ENCODE data around the gene CD33.

CD33 gene

DNA sequence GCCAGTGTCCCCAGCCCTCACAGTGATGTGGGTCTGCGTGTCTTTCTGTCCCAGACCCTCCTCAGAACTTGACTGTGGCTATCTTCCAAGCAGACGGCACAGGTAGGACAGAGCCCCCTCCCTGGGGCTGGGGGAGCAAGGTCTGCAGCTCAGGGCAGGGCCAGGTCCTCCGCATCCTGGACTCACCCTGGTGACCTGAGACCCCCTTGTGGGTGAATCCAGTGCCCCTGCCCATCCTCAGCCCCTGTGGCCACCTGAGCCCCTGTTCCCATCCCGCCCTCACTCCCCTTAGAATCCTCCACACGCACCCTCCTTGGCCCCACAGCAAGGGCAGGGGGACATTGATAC lies 39.0 kb upstream of the CD33 start:
- H3K4me1 ChIP-seq (ENCODE audit: control extremely low read depth in 1 of 4, control insufficient read depth in 4 of 4, insufficient read depth in 4 of 4, low read length in 3 of 4): peaks cover 0 to 47% (median 36%) of the 10 kb centered on the region in 4 experiments
- H3K27ac ChIP-seq (ENCODE audit: insufficient read depth in 1 of 2, low read depth in 1 of 2, low read length in 2 of 2, poor library complexity in 1 of 2, severe bottlenecking in 2 of 2): no peak overlapping the region
- no peaks in the 10 kb centered on the region for H3K36me3 ChIP-seq (ENCODE audit: control insufficient read depth in 4 of 4, insufficient read depth in 4 of 4, low read length in 3 of 4)
- 97% methylated on average over 3 of the region's 5 CpGs for WGBS (ENCODE audit: insufficient coverage)
- H3K9me3 ChIP-seq (ENCODE audit: control extremely low read depth in 1 of 5, control insufficient read depth in 4 of 5, insufficient read depth in 2 of 5, low read depth in 1 of 5, low read length in 4 of 5): no peaks in the 10 kb centered on the region
- ChIA-PET POLR2A (no interaction called here), CTCF (interaction anchor here (1.4 to 2.5 kb wide), 2 partner anchors 27 to 40 kb away, joined by 4 to 11 read pairs; partner anchors contain the start of gene CD33)
- DNase-seq: no peak
- H3K27me3 ChIP-seq (replicated peaks in 2 of 5; ENCODE audit: control insufficient read depth in 4 of 5, insufficient read depth in 5 of 5, low read length in 4 of 5): no peaks in the 10 kb centered on the region
- H3K4me3 ChIP-seq (ENCODE audit: control insufficient read depth in 1 of 7, extremely low read depth in 1 of 7, insufficient read depth in 4 of 7, low read depth in 2 of 7, low read length in 6 of 7): no peak overlapping the region

DNA sequence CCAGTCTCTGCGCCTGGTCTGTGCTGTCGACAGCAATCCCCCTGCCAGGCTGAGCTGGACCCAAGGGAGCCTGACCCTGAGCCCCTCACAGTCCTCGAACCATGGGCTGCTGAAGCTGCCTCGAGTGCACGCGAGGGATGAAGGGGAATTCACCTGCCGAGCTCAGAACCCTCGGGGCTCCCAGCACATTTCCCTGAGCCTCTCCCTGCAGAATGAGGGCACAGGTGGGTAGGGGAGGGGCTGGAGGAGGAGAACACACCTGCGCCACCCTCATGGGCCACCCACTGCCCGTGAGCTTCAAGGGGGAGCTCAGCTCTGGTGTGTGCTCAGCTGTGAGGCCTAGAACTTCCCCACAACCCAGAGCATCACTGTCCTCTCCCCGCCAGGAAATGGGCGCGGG lies 38.6 kb upstream of the CD33 start:
- H3K4me1 ChIP-seq (ENCODE audit: control extremely low read depth in 1 of 4, control insufficient read depth in 4 of 4, insufficient read depth in 4 of 4, low read length in 3 of 4): peaks cover 0 to 45% (median 35%) of the 10 kb centered on the region in 4 experiments
- CTCF ChIA-PET: interaction anchor here (0.8 to 2.5 kb wide), 3 partner anchors 27 to 52 kb away, joined by 3 to 11 read pairs (median 4); partner anchors contain the start of gene CD33
- POLR2A ChIA-PET: no interaction called here
- H3K36me3 ChIP-seq (ENCODE audit: control insufficient read depth in 4 of 4, insufficient read depth in 4 of 4, low read length in 3 of 4): no peaks in the 10 kb centered on the region
- no peak for DNase-seq
- H3K9me3 ChIP-seq (ENCODE audit: control extremely low read depth in 1 of 5, control insufficient read depth in 4 of 5, insufficient read depth in 2 of 5, low read depth in 1 of 5, low read length in 4 of 5): no peaks in the 10 kb centered on the region
- WGBS (ENCODE audit: insufficient coverage): 93% methylated on average over 8 of the region's 13 CpGs
- H3K27me3 ChIP-seq (replicated peaks in 2 of 5; ENCODE audit: control insufficient read depth in 4 of 5, insufficient read depth in 5 of 5, low read length in 4 of 5): no peaks in the 10 kb centered on the region
- no peak overlapping the region for H3K27ac ChIP-seq (ENCODE audit: insufficient read depth in 1 of 2, low read depth in 1 of 2, low read length in 2 of 2, poor library complexity in 1 of 2, severe bottlenecking in 2 of 2)
- H3K4me3 ChIP-seq (ENCODE audit: control insufficient read depth in 1 of 7, extremely low read depth in 1 of 7, insufficient read depth in 4 of 7, low read depth in 2 of 7, low read length in 6 of 7): no peak overlapping the region

DNA sequence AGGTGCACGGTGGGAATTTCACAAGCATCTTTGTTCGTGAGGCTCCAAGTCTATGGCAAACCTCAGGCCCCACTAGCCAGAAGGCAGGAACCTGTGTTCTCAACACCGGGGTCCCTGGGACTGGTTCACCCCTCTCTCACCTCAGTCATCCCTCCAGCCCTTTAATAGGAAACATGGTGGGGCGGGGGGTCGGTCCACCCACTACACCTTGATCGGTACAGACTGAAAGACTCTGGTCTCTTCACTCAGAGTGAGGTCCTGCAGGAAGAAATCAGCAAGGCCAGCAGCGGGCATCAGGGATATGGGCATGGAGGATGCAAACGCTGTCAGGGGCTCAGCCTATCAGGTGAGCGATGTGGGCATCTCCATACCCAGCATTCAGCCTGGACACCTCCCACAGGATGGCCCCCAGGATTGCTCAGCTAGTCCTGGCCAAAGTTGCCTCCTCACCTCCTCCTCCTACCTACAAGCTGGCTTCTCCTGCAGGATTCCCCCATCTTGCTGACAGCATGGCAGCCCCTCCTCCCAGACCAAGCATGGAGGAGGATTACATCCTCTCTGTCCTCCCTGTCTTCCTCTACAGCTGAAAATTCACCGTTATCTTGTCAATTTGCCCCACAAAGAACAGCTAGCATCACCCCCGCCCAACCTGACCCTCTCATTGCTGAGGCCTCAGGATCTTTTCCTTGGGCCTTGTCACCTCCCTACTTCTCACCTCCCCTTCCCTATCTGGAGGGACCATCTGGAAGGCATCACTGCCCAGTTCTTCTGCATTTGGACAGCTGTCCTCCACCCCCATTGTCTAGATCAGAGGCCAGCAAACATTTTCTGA lies 37.3 kb upstream of the CD33 start:
- Histone ChIP-seq H3K4me3 (ENCODE audit: control insufficient read depth in 1 of 7, extremely low read depth in 1 of 7, insufficient read depth in 4 of 7, low read depth in 2 of 7, low read length in 6 of 7) (no peak overlapping the region), H3K4me1 (ENCODE audit: control extremely low read depth in 1 of 4, control insufficient read depth in 4 of 4, insufficient read depth in 4 of 4, low read length in 3 of 4) (peaks cover 0 to 37% (median 28%) of the 10 kb centered on the region in 4 experiments), H3K27me3 (replicated peaks in 2 of 5; ENCODE audit: control insufficient read depth in 4 of 5, insufficient read depth in 5 of 5, low read length in 4 of 5) (no peaks in the 10 kb centered on the region), H3K27ac (ENCODE audit: insufficient read depth in 1 of 2, low read depth in 1 of 2, low read length in 2 of 2, poor library complexity in 1 of 2, severe bottlenecking in 2 of 2) (no peak overlapping the region), H3K36me3 (ENCODE audit: control insufficient read depth in 4 of 4, insufficient read depth in 4 of 4, low read length in 3 of 4) (no peaks in the 10 kb centered on the region), H3K9me3 (ENCODE audit: control extremely low read depth in 1 of 5, control insufficient read depth in 4 of 5, insufficient read depth in 2 of 5, low read depth in 1 of 5, low read length in 4 of 5) (no peaks in the 10 kb centered on the region)
- 94% methylated on average over 10 of the region's 11 CpGs for WGBS (ENCODE audit: insufficient coverage)
- CTCF ChIA-PET: interaction anchor here (0.7 to 2.5 kb wide), 4 partner anchors 11 to 72 kb away, joined by 3 to 11 read pairs (median 6); no protein-coding TSS in a partner anchor
- no peak for DNase-seq
- POLR2A ChIA-PET: interaction anchor here (0.5 kb wide), 1 partner anchor 494 kb away, joined by 3 read pairs; no protein-coding TSS in a partner anchor

DNA sequence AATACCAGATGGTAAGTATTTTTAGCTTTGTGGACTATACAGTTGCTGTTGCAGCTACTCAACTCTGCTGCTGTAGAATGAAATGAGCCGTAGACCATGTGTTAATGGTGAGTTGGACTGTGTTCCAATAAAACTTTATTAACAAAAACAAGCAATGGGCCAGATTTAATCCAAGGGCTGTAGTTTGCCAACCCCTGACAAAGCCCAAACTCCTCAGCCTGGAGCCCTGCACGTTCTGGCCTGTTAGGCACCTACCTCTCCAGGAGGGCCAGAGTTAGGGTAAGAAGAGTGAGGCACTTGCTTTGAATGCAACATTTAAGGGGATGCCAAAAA lies 36.7 kb upstream of the CD33 start:
- no peaks in the 10 kb centered on the region for H3K9me3 ChIP-seq (ENCODE audit: control extremely low read depth in 1 of 5, control insufficient read depth in 4 of 5, insufficient read depth in 2 of 5, low read depth in 1 of 5, low read length in 4 of 5)
- ChIA-PET CTCF (interaction anchor here (0.7 to 2.5 kb wide), 4 partner anchors 11 to 71 kb away, joined by 3 to 11 read pairs (median 6); no protein-coding TSS in a partner anchor), POLR2A (no interaction called here)
- no peak overlapping the region for H3K27ac ChIP-seq (ENCODE audit: insufficient read depth in 1 of 2, low read depth in 1 of 2, low read length in 2 of 2, poor library complexity in 1 of 2, severe bottlenecking in 2 of 2)
- H3K27me3 ChIP-seq (replicated peaks in 2 of 5; ENCODE audit: control insufficient read depth in 4 of 5, insufficient read depth in 5 of 5, low read length in 4 of 5): no peaks in the 10 kb centered on the region
- no peak for DNase-seq
- no peaks in the 10 kb centered on the region for H3K36me3 ChIP-seq (ENCODE audit: control insufficient read depth in 4 of 4, insufficient read depth in 4 of 4, low read length in 3 of 4)
- H3K4me3 ChIP-seq (ENCODE audit: control insufficient read depth in 1 of 7, extremely low read depth in 1 of 7, insufficient read depth in 4 of 7, low read depth in 2 of 7, low read length in 6 of 7): no peak overlapping the region
- peaks cover 0 to 36% (median 26%) of the 10 kb centered on the region in 4 experiments for H3K4me1 ChIP-seq (ENCODE audit: control extremely low read depth in 1 of 4, control insufficient read depth in 4 of 4, insufficient read depth in 4 of 4, low read length in 3 of 4)
- 100% methylated on average over 1 of the region's 2 CpGs for WGBS (ENCODE audit: insufficient coverage)

DNA sequence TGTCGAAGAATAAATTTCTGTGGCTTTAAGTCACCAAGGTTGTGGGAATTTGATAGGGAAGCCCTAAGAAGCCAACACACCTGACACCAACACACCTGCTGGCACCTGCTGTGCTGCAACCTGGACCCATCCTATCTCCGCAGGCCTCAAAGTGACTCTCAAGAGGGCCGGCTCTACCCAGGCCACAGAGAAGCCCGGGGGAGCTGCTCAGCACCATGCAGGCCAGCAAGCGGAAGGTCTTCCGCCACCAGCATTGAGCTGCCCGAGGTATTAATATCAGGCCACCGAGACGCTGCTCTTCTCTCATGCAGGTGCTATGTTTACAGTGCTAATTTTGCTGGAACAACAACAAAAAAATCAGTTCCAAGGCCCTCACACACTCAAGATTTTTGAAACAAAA lies 32.2 kb upstream of the CD33 start:
- WGBS (ENCODE audit: insufficient coverage): 98% methylated on average over 7 of the region's 9 CpGs
- ChIA-PET CTCF (interaction anchor here (1.1 to 1.8 kb wide), 3 partner anchors 14 to 67 kb away, joined by 3 to 7 read pairs (median 4); no protein-coding TSS in a partner anchor), POLR2A (no interaction called here)
- Histone ChIP-seq H3K9me3 (ENCODE audit: control extremely low read depth in 1 of 5, control insufficient read depth in 4 of 5, insufficient read depth in 2 of 5, low read depth in 1 of 5, low read length in 4 of 5) (no peaks in the 10 kb centered on the region), H3K36me3 (ENCODE audit: control insufficient read depth in 4 of 4, insufficient read depth in 4 of 4, low read length in 3 of 4) (no peaks in the 10 kb centered on the region), H3K27ac (ENCODE audit: insufficient read depth in 1 of 2, low read depth in 1 of 2, low read length in 2 of 2, poor library complexity in 1 of 2, severe bottlenecking in 2 of 2) (no peak overlapping the region), H3K4me3 (ENCODE audit: control insufficient read depth in 1 of 7, extremely low read depth in 1 of 7, insufficient read depth in 4 of 7, low read depth in 2 of 7, low read length in 6 of 7) (no peak overlapping the region), H3K27me3 (replicated peaks in 2 of 5; ENCODE audit: control insufficient read depth in 4 of 5, insufficient read depth in 5 of 5, low read length in 4 of 5) (no peaks in the 10 kb centered on the region), H3K4me1 (ENCODE audit: control extremely low read depth in 1 of 4, control insufficient read depth in 4 of 4, insufficient read depth in 4 of 4, low read length in 3 of 4) (no peaks in the 10 kb centered on the region)
- no peak for DNase-seq

DNA sequence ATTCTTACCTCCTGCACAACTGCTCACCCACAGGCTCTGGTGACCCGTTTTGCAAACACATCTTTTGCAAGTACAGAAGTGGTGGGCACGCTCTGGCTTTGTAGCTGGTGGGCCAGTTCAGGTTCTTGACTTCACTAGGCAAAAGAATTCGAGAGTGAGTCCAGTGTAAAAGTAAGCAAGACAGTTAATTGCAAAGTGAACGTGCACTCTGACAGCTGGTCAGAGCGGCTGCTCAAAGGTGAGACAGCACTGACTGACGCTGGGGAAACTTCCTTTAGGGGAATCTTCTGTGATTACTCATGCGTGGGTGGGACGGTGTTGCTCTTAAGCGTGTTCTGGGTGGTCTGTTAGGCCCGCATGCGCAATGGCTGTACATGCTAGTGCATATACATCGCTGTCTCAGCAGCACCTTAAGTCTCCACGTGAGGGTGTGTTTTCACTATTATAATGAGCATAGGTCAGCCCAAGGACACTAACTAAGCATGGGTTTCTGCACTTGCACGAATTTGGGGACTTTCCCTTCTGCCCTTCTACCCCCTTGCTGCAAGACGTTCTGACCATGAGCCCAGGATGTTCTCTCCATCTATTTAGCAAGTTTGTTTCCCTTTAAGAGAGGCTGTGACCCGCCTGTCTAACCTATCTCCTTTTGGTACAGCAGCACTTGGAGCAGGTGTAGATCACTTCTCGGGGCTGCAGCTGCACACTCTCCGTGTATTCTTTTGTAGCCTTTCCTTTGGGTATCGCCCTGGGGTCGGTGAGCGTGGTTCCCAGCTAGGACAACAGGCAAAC lies 30.2 kb upstream of the CD33 start:
- H3K27ac ChIP-seq (ENCODE audit: insufficient read depth in 1 of 2, low read depth in 1 of 2, low read length in 2 of 2, poor library complexity in 1 of 2, severe bottlenecking in 2 of 2): no peak overlapping the region
- no peak overlapping the region for H3K4me3 ChIP-seq (ENCODE audit: control insufficient read depth in 1 of 7, extremely low read depth in 1 of 7, insufficient read depth in 4 of 7, low read depth in 2 of 7, low read length in 6 of 7)
- H3K36me3 ChIP-seq (ENCODE audit: control insufficient read depth in 4 of 4, insufficient read depth in 4 of 4, low read length in 3 of 4): no peaks in the 10 kb centered on the region
- POLR2A ChIA-PET: interaction anchor here (0.6 kb wide), 1 partner anchor 56 kb away, joined by 4 read pairs; no protein-coding TSS in a partner anchor
- no peaks in the 10 kb centered on the region for H3K9me3 ChIP-seq (ENCODE audit: control extremely low read depth in 1 of 5, control insufficient read depth in 4 of 5, insufficient read depth in 2 of 5, low read depth in 1 of 5, low read length in 4 of 5)
- no peaks in the 10 kb centered on the region for H3K4me1 ChIP-seq (ENCODE audit: control extremely low read depth in 1 of 4, control insufficient read depth in 4 of 4, insufficient read depth in 4 of 4, low read length in 3 of 4)
- no peak for DNase-seq
- 89% methylated on average over 16 of the region's 21 CpGs for WGBS (ENCODE audit: insufficient coverage)
- H3K27me3 ChIP-seq (replicated peaks in 2 of 5; ENCODE audit: control insufficient read depth in 4 of 5, insufficient read depth in 5 of 5, low read length in 4 of 5): no peaks in the 10 kb centered on the region
- CTCF ChIA-PET: interaction anchor here (1.3 to 1.8 kb wide), 2 partner anchors 35 to 63 kb away, joined by 4 to 7 read pairs; no protein-coding TSS in a partner anchor

DNA sequence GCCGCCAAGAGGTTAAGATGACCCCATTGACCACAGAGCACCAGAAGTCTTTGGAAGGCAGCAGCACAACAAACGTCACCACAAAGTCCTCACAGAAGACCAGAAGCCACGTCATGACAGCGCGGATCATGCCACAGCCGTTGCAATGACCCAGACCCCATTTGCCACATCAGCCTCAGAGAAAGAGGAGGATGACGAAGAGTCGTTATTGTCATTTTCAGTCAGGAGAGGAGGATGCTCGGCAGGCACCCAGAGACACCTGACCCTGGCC lies 29.6 kb upstream of the CD33 start:
- no peaks in the 10 kb centered on the region for H3K36me3 ChIP-seq (ENCODE audit: control insufficient read depth in 4 of 4, insufficient read depth in 4 of 4, low read length in 3 of 4)
- POLR2A ChIA-PET: interaction anchor here (0.6 kb wide), 1 partner anchor 56 kb away, joined by 4 read pairs; no protein-coding TSS in a partner anchor
- H3K4me1 ChIP-seq (ENCODE audit: control extremely low read depth in 1 of 4, control insufficient read depth in 4 of 4, insufficient read depth in 4 of 4, low read length in 3 of 4): no peaks in the 10 kb centered on the region
- CTCF ChIA-PET: interaction anchor here (1.3 kb wide), 1 partner anchor 36 kb away, joined by 4 read pairs; no protein-coding TSS in a partner anchor
- no peak for DNase-seq
- no peak overlapping the region for H3K27ac ChIP-seq (ENCODE audit: insufficient read depth in 1 of 2, low read depth in 1 of 2, low read length in 2 of 2, poor library complexity in 1 of 2, severe bottlenecking in 2 of 2)
- no peak overlapping the region for H3K4me3 ChIP-seq (ENCODE audit: control insufficient read depth in 1 of 7, extremely low read depth in 1 of 7, insufficient read depth in 4 of 7, low read depth in 2 of 7, low read length in 6 of 7)
- no peaks in the 10 kb centered on the region for H3K27me3 ChIP-seq (replicated peaks in 2 of 5; ENCODE audit: control insufficient read depth in 4 of 5, insufficient read depth in 5 of 5, low read length in 4 of 5)
- WGBS (ENCODE audit: insufficient coverage): 98% methylated on average over 7 of the region's 9 CpGs
- no peaks in the 10 kb centered on the region for H3K9me3 ChIP-seq (ENCODE audit: control extremely low read depth in 1 of 5, control insufficient read depth in 4 of 5, insufficient read depth in 2 of 5, low read depth in 1 of 5, low read length in 4 of 5)
